ENCODE measurements around the gene COP1. TPM values are rescaled to one million over a fixed set of nuclear protein-coding genes. Genes with fewer than 3 reads are reported as not detected.

COP1 gene
- total and polyA plus RNA-seq, 2 donors (not counting 3 experiments of a cell fraction or from before 2014, with no cell fraction given) = 16.5 to 40.9 TPM

DNA sequence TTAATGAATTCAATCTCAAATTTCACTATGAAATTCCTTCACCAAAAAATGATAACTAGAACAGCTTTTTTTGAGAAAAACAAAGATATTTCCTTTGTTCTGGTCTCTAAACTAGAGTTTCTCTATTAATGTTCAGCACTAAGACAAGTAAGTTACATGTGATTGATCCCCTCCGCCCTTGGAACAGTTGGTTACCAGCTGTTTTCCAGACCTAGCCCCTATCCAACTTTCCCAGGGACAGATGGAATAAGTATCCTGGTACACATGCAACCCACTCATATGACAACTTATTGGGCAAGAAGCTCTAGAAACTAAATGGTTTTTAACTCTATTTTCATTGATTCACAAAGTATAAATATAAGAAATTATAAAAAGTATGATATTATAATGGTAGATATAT, 140.4 kb downstream of the COP1 start:
- CTCF ChIA-PET = no interaction called here
- Histone ChIP-seq H2AFZ (ENCODE audit: low read depth, low read length) (no peak overlapping the region), H3K27me3 (ENCODE audit: control insufficient read depth in 2 of 2, insufficient read depth in 2 of 2, low read length in 2 of 2) (no peaks in the 10 kb centered on the region), H3K4me1 (ENCODE audit: control insufficient read depth, extremely low read depth, insufficient read depth, low read length) (no peaks in the 10 kb centered on the region), H4K20me1 (replicated peaks; ENCODE audit: control insufficient read depth, extremely low read depth, insufficient read depth, low read length) (no peaks in the 10 kb centered on the region), H3K9me3 (replicated peaks; ENCODE audit: control insufficient read depth, insufficient read depth, low read length) (no peaks in the 10 kb centered on the region), H3K36me3 (ENCODE audit: control insufficient read depth in 2 of 2, extremely low read depth in 1 of 2, insufficient read depth in 2 of 2, low read length in 2 of 2) (no peaks in the 10 kb centered on the region), H3K27ac (ENCODE audit: insufficient read depth, low read depth, low read length) (no peak overlapping the region), H3K4me3 (replicated peaks in 1 of 3; ENCODE audit: insufficient read depth in 1 of 3, low read depth in 1 of 3, low read length in 3 of 3) (no peak overlapping the region), H3K4me2 (ENCODE audit: insufficient read depth, low read length) (no peak overlapping the region), H3K9me1 (replicated peaks; ENCODE audit: control insufficient read depth, extremely low read depth, insufficient read depth, low read length) (no peaks in the 10 kb centered on the region), H3K9ac (replicated peaks; ENCODE audit: extremely low read depth, insufficient read depth, low read length) (no peak overlapping the region), H3K79me2 (ENCODE audit: control insufficient read depth, insufficient read depth, low read length) (no peaks in the 10 kb centered on the region)
- FAIRE-seq (no peak), DNase-seq (ENCODE audit: low read depth, low spot score) (no peak)
- TF ChIP-seq GATA2 (IDR thresholded peaks at IDR 0.05; ENCODE audit: insufficient read depth, insufficient read length, low read depth, low read length) (no peak), FOS (IDR thresholded peaks at IDR 0.05; ENCODE audit: borderline replicate concordance, insufficient read depth, low read length) (no peak), MAX (IDR thresholded peaks at IDR 0.05; ENCODE audit: insufficient read depth, insufficient read length) (no peak), POLR2A (IDR thresholded peaks at IDR 0.05; ENCODE audit: low read depth, low read length) (no peak), CTCF (IDR thresholded peaks at IDR 0.05; ENCODE audit: extremely low read depth in 1 of 2, insufficient read depth in 1 of 2, low read depth in 1 of 2, low read length in 2 of 2) (no peak), POLR2AphosphoS5 (IDR thresholded peaks at IDR 0.05; ENCODE audit: insufficient read depth, low read depth, low read length) (no peak), JUN (IDR thresholded peaks at IDR 0.05; ENCODE audit: borderline replicate concordance, insufficient read depth, insufficient read length, low read depth) (no peak)
- intact Hi-C loops (cut with micrococcal nuclease) (no loop called here), dilution Hi-C loops (cut with MboI; ENCODE audit: extremely low pct_ligation_motif_present, low sequenced_read_pairs) (no loop called here)
- BruUV-seq (replicated peaks) = no TSS peak
- POLR2A ChIA-PET = no interaction called here

Measured in endothelial cell of umbilical vein (primary cell).